CD14-positive monocyte (primary cell): ENCODE measurements around the gene FAM13A. TPM values are rescaled to one million over a fixed set of nuclear protein-coding genes. Genes with fewer than 3 reads are reported as not detected.
A peak's percentile ranks its signal among the peaks of the same experiment; 100 is the strongest.

Experiments used
- DNase-seq, 3 donors: peaks; one replicate each; pipeline ENCODE4 v3.0.0-alpha.2; 2011 to 2022
- H2AFZ ChIP-seq: 2 replicates; pipeline ENCODE4 v1.6.0; 2012; ENCODE audit warnings: mild to moderate bottlenecking, low read depth, low read length, inconsistent platforms; ENCODE audit not compliant: insufficient read depth, poor library complexity, severe bottlenecking
- H3K27ac ChIP-seq, 2 donors: 1 replicate in 1 of 2; 2 replicates in 1 of 2; pipeline ENCODE4 v1.5.1; 2012 to 2013; ENCODE audit warnings: low read length in 2 of 2, control low read depth in 1 of 2, inconsistent platforms in 1 of 2, low read depth in 1 of 2, mild to moderate bottlenecking in 1 of 2
- H3K27me3 ChIP-seq, 2 donors: one replicate each; pipeline versions ENCODE4 v1.6.0 to v1.6.1; 2011 to 2013; ENCODE audit warnings: low read length in 2 of 2; ENCODE audit not compliant: control insufficient read depth in 2 of 2, insufficient read depth in 2 of 2
- H3K36me3 ChIP-seq, 2 donors: replicated peaks in 1 of 2; 1 replicate in 1 of 2; 2 replicates in 1 of 2; pipeline versions ENCODE4 v1.5.1 to v1.6.1; 2012 to 2013; ENCODE audit warnings: low read length in 2 of 2, control low read depth in 1 of 2, inconsistent platforms in 1 of 2, mild to moderate bottlenecking in 1 of 2; ENCODE audit not compliant: insufficient read depth in 2 of 2, control insufficient read depth in 1 of 2
- H3K4me1 ChIP-seq, 2 donors: 1 replicate in 1 of 2; 2 replicates in 1 of 2; pipeline versions ENCODE4 v1.5.1 to v1.6.1; 2012 to 2013; ENCODE audit warnings: low read length in 2 of 2, control low read depth in 1 of 2, inconsistent platforms in 1 of 2, mild to moderate bottlenecking in 1 of 2, moderate library complexity in 1 of 2; ENCODE audit not compliant: insufficient read depth in 2 of 2, control insufficient read depth in 1 of 2
- H3K4me2 ChIP-seq: replicated peaks from 2 replicates; pipeline ENCODE3; 2012; ENCODE audit warnings: low read length, moderate library complexity, mild to moderate bottlenecking; ENCODE audit not compliant: poor library complexity, severe bottlenecking; ENCODE audit errors: extremely low read depth
- H3K4me3 ChIP-seq, 3 experiments: fragments of 200-600 bp in 1 of 3; sonication (generic) in 1 of 3; replicated peaks in 1 of 3; 1 replicate in 2 of 3; 2 replicates in 1 of 3; pipeline ENCODE4 v1.5.1; 2011 to 2013; ENCODE audit warnings: low read length in 3 of 3, mild to moderate bottlenecking in 3 of 3, control low read depth in 2 of 3, low read depth in 2 of 3, inconsistent platforms in 1 of 3, moderate library complexity in 1 of 3
- H3K79me2 ChIP-seq: 2 replicates; pipeline ENCODE4 v1.6.0; 2012; ENCODE audit warnings: mild to moderate bottlenecking, control low read depth, inconsistent platforms, low read length, moderate library complexity; ENCODE audit not compliant: insufficient read depth
- H3K9ac ChIP-seq: 2 replicates; pipeline ENCODE4 v1.6.0; 2017; ENCODE audit warnings: low read length, mild to moderate bottlenecking; ENCODE audit not compliant: insufficient read depth, poor library complexity, severe bottlenecking
- H3K9me3 ChIP-seq, 2 donors: replicated peaks in 1 of 2; 1 replicate in 1 of 2; 2 replicates in 1 of 2; pipeline versions ENCODE4 v1.5.1 to v1.6.1; 2012 to 2013; ENCODE audit warnings: low read length in 2 of 2, control low read depth in 1 of 2; ENCODE audit not compliant: control insufficient read depth in 1 of 2, insufficient read depth in 1 of 2
- H4K20me1 ChIP-seq: 2 replicates; pipeline ENCODE4 v1.6.0; 2012; ENCODE audit warnings: mild to moderate bottlenecking, low read length, control low read depth, moderate library complexity; ENCODE audit not compliant: insufficient read depth
- H3K27ac Mint-ChIP-seq, 7 donors: one replicate each; pipeline ENCODE4 v1.8.0; 2020; ENCODE audit warnings: mild to moderate bottlenecking in 7 of 7, mixed read lengths in 7 of 7, moderate library complexity in 6 of 7, inconsistent platforms in 2 of 7
- H3K27me3 Mint-ChIP-seq, 3 donors: one replicate each; pipeline ENCODE4 v1.8.0; 2021 to 2022; ENCODE audit warnings: low read depth in 3 of 3, mild to moderate bottlenecking in 3 of 3, mixed read lengths in 3 of 3, moderate library complexity in 3 of 3, inconsistent platforms in 1 of 3
- H3K36me3 Mint-ChIP-seq, 2 donors: one replicate each; pipeline ENCODE4 v1.8.0; 2020; ENCODE audit warnings: mixed read lengths in 2 of 2, inconsistent platforms in 1 of 2, mild to moderate bottlenecking in 1 of 2
- H3K4me1 Mint-ChIP-seq: one replicate; pipeline ENCODE4 v1.8.0; 2020; ENCODE audit warnings: mild to moderate bottlenecking, mixed read lengths
- H3K4me3 Mint-ChIP-seq, 2 donors: one replicate each; pipeline ENCODE4 v1.8.0; 2020; ENCODE audit warnings: mild to moderate bottlenecking in 2 of 2, mixed read lengths in 2 of 2, moderate library complexity in 1 of 2
- H3K9me3 Mint-ChIP-seq, 7 donors: one replicate each; pipeline ENCODE4 v1.8.0; 2020 to 2022; ENCODE audit warnings: mixed read lengths in 7 of 7, mild to moderate bottlenecking in 6 of 7, moderate library complexity in 6 of 7, inconsistent platforms in 2 of 7
- CTCF ChIP-seq: fragments of 200-600 bp; IDR thresholded peaks from one replicate; pipeline ENCODE4 v1.8.0; 2022; ENCODE audit warnings: antibody characterized with exemption, mild to moderate bottlenecking
- WGBS: methylation state at CpG from one replicate; pipeline ENCODE4 v1.1.5; 2013; ENCODE audit warnings: missing lambda C conversion rate; ENCODE audit not compliant: insufficient coverage; 5-methylcytosine and 5-hydroxymethylcytosine counted together
- intact Hi-C, 2 donors: fragments of 100-400 bp; cut with micrococcal nuclease; formaldehyde crosslinking; loops; one replicate each; pipeline versions ENCODE4 v1.15.0 to v1.15.1; 2023
- polyA plus RNA-seq, 3 donors: library from polyadenylated mRNA; depleted of rRNA in 1 of 3; unstranded in 2 of 3; stranded (reverse) in 1 of 3; fragments of 300-500 nt in 2 of 3; fragments of >200 nt in 1 of 3; fragmentation: Illumina TruSeq in 2 of 3; gene quantifications; 1 replicate in 2 of 3; 2 replicates in 1 of 3; pipeline ENCODE4 v1.2.3, GENCODE V29; 2012 to 2021

FAM13A gene
- polyA plus RNA-seq, 3 donors: 5.3 to 20.0 (median 6.5) TPM

- Mint-ChIP-seq H3K4me1 (peaks cover 14% of the 10 kb centered on the region), H3K27me3 (peaks cover 0 to 2% (median 0%) of the 10 kb centered on the region in 3 donors), H3K36me3 (no peaks in the 10 kb centered on the region), H3K4me3 (no peak overlapping the region), H3K9me3 (peaks cover 0 to 1% (median 0%) of the 10 kb centered on the region in 7 donors), H3K27ac (peak overlapping the region in 1 of 7 donors; percentile 54)
- H3K9me3 ChIP-seq: no peaks in the 10 kb centered on the region
- intact Hi-C loops: no loop called here
- H3K9ac ChIP-seq: no peak overlapping the region
- no peak overlapping the region for H2AFZ ChIP-seq
- 88% methylated on average over 3 of the region's 3 CpGs for WGBS
- H3K27me3 ChIP-seq: no peaks in the 10 kb centered on the region
- H3K4me2 ChIP-seq: no peak overlapping the region
- no peak for TF ChIP-seq CTCF
- H3K79me2 ChIP-seq: no peaks in the 10 kb centered on the region
- H3K27ac ChIP-seq: no peak overlapping the region
- peaks cover 4 to 8% of the 10 kb centered on the region in 2 donors for H3K4me1 ChIP-seq
- no peak for DNase-seq
- H3K4me3 ChIP-seq: no peak overlapping the region
- H4K20me1 ChIP-seq: no peaks in the 10 kb centered on the region
- no peaks in the 10 kb centered on the region for H3K36me3 ChIP-seq
Observed at GRCh38 chr4:88939697-88940096, 117.3 kb downstream of the FAM13A start.

DNA sequence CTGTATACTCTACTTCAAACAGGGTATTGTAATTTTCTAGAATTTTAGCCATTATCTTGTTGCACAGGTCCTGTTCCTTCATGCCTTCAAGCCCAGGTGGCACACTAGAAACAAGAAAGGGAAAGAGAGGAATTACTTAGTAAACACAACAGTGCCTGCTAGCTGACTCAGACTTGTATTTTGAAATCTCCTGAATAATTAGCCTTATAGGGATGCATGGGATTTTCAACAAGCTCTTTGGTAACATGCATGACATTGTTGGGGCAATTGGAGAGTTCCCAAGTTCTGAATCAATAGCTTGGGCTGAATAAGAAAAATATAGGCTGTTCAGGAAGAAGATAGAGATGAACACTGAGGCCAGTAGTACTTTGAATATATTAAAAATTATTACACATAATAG lies 118.8 kb downstream of the FAM13A start:
- Mint-ChIP-seq H3K4me1 (peaks cover 16% of the 10 kb centered on the region), H3K27ac (no peak overlapping the region), H3K36me3 (no peaks in the 10 kb centered on the region), H3K9me3 (peaks cover 0 to 1% (median 0%) of the 10 kb centered on the region in 7 donors), H3K27me3 (no peaks in the 10 kb centered on the region), H3K4me3 (no peak overlapping the region)
- Histone ChIP-seq H3K79me2 (no peaks in the 10 kb centered on the region), H3K9ac (no peak overlapping the region), H3K9me3 (no peaks in the 10 kb centered on the region), H4K20me1 (no peaks in the 10 kb centered on the region), H3K27me3 (no peaks in the 10 kb centered on the region), H3K36me3 (no peaks in the 10 kb centered on the region), H2AFZ (no peak overlapping the region), H3K4me3 (no peak overlapping the region), H3K4me2 (peak overlapping the region; percentile 11), H3K27ac (no peak overlapping the region), H3K4me1 (peaks cover 4 to 8% of the 10 kb centered on the region in 2 donors)
- intact Hi-C loops: no loop called here
- no peak for TF ChIP-seq CTCF
- peak in 2 of 3 donors; percentile 53 to 78 for DNase-seq
